HG03196 (cell line): ENCODE data around the gene LACRT.

ENCODE experiments used
- ATAC-seq: cut with Tn5 transposase; IDR thresholded peaks from one replicate; pipeline ENCODE4 v1.9.1; 2021; ENCODE audit not compliant: unreplicated experiment

LACRT gene

DNA sequence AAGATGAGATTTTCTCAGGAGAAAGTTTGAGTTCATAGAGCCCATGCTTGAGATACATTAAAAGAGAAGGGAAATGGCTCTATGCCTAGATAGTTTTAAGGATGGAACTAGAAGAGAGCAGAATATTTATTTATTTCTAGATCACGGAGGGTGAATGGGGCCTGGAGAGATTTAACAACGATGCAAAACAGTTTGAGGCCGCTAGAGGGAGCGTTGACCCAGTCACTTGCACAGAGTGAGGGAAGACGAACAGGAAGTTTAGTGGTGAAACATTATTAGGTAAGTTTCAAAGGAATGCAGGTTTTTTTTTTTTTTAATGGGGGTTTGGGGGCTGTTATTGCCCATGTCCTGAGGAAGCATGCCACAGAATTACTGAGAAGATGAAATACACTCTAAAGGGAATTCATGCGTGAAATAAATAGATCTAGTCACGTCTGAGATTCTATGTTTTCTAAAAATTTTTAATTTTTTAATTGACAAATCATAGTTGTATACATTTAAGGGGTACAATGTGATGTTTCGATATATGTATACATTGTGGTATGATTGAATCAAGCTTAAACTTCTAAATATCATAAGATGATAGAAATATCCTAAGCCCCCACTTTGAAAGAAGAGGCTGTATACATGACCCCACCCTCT, 31.4 kb downstream of the LACRT start:
- peak; percentile 87 for ATAC-seq

DNA sequence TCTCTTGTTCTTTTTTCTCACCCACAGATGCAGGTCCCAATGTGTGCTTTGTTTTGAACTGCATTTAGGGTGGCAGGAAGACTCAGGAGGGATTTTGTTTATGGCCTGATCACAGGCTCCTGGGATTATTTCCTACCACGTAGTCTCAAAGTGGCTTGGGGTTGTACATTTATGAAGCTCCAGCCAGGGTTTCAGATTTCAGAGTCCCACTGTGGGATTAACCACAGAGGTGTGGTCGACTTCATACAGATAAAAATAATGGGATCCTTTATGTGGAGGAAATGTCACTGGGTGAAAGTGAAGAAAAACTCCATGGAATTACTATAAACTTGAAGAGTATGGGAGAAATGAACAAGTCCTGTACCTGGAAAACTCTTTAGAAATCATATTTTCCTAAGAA, 32.0 kb downstream of the LACRT start:
- ATAC-seq: no peak

DNA sequence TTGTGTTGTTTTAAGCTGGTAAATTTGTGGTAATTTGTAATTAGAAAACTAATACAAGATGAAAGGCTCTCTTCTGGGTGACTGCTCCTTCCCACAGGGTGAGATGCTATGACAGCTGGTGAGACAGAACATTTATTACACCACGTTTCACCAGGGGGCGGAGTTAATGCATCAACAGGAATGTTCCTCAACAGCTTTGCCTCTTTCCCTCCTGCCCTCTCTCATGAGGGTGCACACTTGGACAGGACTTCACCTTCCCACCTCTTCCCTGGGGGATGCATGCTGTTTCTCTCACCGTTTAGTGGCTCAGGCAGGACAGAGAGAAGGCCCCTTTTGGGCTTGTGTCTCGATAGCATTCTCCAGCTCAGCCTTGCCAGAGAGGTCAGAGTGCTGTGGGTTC, 32.9 kb downstream of the LACRT start:
- ATAC-seq: no peak

DNA sequence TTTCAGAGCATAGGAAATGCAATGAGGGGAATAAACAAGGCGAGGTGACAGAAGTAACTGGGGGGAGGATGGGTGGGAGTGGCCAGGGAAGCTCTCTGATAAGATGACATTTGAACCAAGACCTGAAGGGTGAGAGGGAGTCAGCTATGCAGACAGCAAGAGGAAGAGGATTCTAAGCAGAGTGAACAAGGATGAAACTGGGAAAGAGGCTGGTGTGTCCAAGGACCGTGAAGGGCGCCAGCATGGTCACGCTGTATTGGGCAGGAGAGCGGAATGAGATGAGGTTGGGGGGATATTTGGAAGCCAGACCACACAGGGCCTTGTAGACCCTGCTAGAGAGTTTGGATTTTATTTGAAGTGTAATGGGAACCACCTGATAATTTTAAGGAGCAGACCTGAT, 35.7 kb downstream of the LACRT start:
- no peak for ATAC-seq

DNA sequence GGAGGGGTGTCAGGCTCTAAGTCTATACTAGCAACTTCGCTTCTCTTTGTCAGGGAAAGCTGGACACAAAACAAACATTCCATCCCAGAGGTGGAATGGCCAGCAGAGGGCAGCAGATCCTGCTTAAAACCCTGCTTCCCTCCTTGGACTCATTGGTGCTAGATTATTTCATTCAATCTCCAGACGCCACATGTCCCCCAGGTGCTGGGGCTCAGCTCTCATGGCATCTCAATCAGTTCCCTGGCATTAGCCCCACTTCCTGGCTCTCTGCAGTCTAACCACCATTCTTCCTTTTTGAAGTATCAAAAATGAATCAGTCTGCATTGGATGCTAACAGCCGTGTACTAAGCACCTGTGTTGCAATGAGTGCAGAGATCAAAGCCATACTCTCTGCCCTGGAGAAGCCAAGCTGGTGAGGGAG, 38.2 kb downstream of the LACRT start:
- ATAC-seq: no peak

DNA sequence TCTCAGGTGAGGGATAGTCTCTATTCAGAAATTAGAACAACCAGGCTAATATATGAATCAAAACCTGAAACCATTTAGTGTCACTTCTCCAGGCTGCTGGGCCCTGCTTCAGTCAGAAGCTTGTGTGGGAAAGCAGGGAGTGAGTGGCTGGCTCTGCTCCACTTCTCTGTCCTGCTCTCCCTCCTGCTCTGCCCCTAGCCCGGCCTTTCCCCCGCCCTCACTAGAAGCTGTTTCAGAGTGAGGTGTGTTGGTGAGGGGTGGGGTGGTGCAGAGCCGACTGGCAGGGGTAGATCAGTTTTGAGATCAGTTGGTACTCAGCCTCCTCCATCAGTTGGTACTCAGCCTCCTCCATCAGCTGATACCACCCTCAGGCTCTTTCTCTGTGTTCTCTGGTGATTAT, 39.2 kb downstream of the LACRT start:
- no peak for ATAC-seq

DNA sequence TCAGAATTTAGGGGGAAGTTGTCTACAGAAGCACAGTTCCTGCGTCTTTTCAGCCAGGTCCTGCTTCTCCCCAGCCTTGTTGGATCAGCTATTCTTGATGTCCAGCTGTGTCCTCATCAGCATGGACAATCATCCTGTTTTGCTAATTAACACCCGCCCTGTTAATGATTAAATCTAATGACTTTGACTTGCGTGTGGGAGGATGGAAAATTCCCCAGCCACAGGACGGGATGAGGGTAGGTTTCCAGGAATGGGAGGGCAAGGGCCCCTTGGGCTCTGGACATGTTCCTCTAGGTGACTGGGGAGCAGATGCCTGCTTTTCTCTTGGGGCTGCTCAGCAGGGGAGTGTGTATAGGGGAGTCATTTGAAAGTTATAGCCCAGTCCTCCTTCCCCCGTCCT, 41.0 kb downstream of the LACRT start:
- no peak for ATAC-seq

DNA sequence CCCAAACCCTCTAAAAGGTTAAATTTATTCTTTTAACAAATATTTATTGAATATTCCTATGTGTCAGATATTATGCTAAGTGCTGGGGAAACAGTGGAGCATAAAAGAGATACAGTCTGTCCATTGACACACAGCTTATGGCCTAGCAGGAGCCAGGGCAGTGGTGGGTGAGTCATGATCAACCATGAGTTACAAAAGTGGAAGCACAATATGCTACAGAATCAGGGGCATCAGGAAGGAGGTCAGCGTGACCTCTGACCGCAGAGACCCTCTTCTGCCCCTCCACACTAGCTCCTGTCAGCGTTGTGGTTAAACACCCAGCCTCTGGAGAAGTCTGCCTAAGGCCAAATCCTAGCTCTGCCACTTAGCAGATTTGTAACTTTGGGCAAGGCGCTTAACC, 41.6 kb downstream of the LACRT start:
- no peak for ATAC-seq

DNA sequence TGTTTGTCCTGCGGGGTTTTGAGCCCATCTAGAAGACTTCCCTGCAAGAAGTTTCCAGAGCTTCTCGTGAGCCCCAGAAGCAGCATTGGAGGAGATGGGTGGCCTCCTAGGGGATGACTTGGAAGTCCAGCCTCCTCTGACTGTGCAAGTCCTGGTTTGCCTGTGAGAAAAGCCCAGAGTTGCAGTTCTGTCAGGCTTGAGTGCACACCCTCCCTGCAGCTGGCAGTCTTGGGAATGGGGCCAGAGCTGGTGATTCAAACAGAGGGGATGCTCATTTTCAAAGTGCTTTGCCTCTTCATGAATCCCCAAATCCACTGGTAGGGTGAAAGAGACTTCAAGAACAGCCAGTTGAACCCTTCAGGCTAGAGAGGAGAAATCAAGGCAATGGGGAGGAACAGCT, 42.4 kb downstream of the LACRT start:
- no peak for ATAC-seq

DNA sequence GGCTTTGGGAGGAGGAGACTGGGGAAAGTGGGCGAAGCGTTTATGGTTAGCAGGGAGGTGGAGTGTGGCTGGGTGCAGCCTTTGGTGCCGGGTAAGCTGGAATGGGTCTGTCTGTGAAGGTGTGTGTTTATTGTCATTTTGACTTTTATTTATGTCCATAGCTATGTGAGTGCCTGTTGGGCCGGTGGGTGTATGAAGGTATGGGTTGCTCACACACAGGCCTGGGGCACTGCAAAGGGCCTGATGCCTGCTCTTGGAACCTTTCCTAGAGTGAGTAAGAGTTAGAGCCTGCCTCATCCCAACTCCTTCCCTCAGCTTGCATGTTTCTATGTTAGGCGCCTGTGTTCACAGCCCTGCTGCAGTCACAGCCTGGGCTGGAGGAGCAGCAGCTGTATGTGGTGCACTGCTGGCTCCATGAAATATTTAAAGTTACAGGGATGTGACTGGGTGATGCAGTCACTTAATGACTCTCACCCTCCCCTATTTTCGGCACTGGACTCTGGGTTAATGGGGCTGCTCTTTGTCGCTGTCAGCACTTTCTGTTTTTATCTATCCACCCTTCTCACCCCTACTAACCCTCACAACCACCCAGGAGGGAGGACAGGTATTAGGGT, 43.6 kb downstream of the LACRT start:
- ATAC-seq: no peak

DNA sequence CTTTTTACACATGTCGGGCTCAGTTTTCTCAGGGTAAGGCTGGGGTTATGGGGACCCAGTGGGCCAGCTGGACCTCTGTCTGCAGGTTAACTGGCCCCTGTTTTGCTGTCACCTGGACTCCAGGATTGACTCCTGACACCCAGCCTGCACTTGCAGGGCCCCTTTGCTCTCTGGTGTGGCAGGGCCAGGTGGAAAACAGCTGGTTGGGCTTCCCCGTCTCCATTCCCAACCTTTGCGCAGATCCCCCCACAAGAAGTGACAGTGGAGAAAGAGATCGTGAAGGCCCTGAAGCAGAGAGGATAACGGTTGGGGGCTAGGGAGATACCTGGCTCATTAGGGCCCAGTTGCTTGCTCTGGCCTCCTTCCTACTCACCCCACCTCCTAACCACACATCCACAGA, 44.7 kb downstream of the LACRT start:
- no peak for ATAC-seq

DNA sequence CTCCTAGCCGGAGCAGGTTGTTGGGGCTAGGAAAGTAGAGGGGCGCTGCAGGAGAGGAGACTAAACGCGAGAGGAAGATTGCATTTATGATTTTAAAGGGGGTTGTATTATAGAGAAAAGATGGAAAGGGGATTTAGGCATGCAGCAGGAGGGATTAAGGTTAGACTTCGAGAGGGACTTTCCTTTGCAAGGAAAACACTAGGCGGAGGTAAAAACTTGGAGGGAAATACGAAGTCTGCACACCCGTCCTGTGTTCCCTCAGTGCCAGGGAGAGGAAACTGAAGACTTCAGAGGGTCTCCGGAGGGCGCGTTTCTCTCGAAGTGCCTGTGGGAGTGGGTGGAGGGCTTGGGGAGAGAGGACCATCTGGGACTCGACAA, 45.8 kb downstream of the LACRT start:
- ATAC-seq: no peak

DNA sequence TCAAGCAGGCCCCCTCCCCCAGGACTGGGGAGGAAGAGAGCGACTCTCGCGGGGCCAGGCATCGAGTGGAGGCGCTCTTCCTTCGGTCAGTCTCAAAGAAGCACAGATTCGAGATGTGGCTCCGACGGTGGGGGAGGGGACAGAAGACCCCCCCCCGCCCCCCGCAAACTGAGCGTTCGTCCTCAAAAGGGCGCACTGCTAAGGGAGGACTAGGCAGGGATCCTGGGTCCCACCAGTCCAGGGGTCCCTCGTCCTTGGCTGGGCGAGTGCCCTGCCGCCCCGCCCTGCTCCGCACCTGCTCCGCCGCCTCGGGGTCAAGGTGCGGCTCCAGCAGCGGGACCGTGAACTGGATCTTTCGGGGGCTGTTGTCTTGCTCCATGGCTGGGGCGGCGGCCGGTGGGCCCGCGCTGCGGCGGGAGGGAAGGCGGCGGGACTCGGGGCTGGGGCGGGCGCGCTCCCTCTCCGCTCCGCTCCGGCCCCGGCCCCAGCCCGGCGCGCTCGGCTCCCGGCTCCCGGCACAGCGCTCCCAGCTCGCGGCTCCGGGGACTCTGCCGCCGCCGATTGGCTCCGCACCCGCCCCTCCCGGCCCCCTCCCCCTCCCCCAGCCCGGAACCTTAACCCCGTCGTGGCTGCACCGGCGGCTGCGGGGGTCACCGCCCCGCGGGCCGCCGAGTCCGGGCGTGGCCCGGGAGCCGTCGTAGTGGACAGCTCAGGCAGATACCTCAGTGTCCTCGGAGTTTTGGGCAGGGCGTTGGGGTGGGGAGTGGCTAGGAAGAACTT, 46.4 kb downstream of the LACRT start, which contains the start of gene PPP1R1A:
Gene PPP1R1A (minus strand): TSS at position 550 of the 780 bp plus-strand sequence. CDS start 171 bp downstream, at position 379.
- ATAC-seq: no peak

DNA sequence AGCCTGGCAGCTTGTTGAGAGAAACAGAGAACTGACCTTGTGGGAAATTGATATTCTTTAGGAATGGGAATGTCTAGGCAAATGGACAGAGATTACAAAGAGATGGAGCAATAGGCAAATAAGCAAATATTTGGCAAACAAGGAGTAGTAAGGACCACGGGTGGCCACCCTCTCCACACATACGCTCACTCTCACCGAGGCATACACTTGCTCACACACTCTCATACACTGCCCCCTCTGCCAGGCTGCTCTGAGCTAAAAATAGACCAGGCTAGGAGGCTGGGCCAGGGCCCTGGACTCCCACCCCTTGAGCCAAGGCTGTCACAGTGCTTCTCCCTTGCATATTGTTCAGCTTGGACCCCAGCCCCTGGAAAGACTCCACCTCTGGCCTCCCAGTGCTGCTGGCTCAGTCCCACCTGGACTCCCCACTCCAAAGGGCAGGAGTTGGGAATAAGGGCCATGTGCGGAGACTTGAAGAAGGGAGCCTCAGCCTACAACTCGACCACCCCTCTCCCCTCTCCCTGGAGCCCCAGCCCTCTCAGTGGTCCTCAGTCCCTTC, 47.3 kb downstream of the LACRT start:
- no peak for ATAC-seq

DNA sequence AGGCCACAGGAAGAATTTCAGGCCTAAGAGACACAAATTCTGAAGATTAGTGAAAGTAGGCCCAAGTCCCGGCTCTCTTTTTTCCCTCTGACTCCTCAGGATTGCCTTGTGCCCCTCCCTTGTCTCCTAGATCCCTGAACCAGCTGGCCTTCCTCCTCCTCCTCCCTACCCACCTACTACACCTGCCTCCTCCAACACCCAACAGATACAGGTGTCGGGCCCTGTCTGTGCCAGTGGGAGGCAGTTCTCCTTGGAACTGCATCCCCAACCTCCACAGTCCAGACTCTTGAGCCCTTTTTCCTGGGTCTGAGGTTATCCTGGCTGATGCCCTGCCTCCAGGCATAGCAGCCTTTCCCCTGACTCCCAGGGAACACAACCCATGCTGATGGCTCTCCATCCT, 48.1 kb downstream of the LACRT start:
- no peak for ATAC-seq

DNA sequence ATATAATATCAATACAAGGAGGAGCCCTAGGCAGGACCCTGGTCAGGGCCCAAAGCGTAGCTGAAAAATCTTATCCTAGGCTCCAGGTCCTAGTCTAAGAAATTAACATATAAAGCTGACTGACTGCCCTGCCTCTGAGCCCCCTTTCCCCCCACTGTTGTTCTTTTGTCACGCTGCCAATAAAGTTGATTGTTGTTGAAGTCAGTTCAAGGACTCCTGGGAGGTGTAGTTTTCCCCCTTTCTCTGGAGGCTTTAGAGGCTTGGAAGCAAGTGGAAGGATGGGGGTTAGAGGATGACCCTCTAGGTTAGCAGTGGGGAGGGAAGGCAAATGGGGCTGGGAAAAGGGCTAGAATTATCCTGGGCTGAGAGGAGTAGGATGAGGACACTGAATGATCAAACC, 49.5 kb downstream of the LACRT start:
- no peak for ATAC-seq

DNA sequence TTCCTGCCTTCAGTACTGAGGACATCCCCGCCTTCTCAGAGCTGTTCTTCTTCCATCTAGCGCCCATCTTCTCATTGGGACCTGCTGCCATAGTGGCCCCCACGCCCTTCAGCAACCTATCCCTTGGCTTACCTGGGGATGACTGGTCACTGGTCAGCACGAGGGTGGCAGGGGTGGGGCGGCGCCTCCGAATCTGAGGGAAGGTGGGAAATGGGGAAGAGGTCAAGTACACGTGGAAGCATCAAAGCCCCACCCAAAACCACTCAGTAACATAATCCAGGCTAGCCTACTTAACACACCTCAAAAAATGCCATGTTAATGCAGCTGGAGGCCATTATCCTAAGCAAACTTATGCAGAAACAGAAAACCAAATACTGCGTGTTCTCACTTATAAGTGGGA, 50.6 kb downstream of the LACRT start:
- ATAC-seq: no peak

DNA sequence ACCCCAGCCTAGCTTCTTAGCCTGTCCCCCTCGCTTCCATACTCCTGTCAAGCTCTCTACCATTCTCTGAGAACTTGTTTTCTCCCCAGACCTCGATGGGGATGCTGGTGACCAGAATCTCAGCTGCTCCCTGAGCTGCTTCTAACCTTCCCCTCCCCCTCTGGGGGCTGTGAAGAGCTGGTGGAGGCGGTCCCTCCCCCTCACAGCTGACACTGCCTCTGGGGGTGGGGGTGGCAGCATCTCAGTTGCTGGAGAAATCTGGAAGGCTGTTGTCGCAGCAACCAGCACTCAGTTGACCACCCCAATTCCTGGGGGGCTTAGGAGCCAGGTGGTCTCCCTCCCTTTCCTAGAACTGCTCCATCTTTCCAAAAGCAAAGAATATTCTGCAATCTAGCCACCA, 51.0 kb downstream of the LACRT start:
- no peak for ATAC-seq

DNA sequence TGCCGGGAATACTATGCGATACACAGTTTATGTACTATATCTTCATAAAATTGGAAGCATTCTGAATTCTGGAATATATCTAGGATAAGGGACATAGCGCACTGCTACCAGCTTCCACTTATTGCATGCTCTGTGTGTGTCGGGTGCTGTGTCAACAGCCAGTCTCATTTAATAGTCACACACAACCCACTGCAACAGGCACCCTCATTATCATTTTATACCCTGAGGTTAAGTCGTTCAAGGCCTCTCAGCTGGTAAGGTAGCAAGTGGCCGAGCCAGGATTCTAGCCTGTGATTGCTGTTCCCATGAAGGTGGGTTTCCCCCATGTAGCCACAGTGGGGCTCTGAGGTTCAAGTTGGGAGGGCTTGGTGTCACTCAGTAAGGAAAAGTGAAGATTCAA, 53.3 kb downstream of the LACRT start:
- no peak for ATAC-seq
